Astrocyte of the spinal cord (primary cell): ENCODE data around the gene FCHSD2.
"Not testable (repeated sequence)": the region's sequence is repeated elsewhere in the genome, so short reads cannot be mapped to it uniquely, and the experiment has no call there.

Source experiments
- DNase-seq: peaks from one replicate; pipeline ENCODE4 v3.0.0; 2011; ENCODE audit warnings: low read depth, low spot score
- H3K4me3 ChIP-seq: 2 replicates; pipeline ENCODE4 v1.5.1; 2011; ENCODE audit warnings: low read depth, mild to moderate bottlenecking, low read length, moderate library complexity
- in situ Hi-C: cut with HindIII; loops from 2 replicates; pipeline ENCODE4 v1.10.0; 2017; ENCODE audit warnings: low sequenced_read_pairs
- TF ChIP-seq, protein P1 (sequence below): IDR thresholded peaks from 2 replicates; pipeline ENCODE4 v1.5.1; 2012; ENCODE audit warnings: low read depth, mild to moderate bottlenecking, low read length, inconsistent platforms

The FCHSD2 gene

DNA sequence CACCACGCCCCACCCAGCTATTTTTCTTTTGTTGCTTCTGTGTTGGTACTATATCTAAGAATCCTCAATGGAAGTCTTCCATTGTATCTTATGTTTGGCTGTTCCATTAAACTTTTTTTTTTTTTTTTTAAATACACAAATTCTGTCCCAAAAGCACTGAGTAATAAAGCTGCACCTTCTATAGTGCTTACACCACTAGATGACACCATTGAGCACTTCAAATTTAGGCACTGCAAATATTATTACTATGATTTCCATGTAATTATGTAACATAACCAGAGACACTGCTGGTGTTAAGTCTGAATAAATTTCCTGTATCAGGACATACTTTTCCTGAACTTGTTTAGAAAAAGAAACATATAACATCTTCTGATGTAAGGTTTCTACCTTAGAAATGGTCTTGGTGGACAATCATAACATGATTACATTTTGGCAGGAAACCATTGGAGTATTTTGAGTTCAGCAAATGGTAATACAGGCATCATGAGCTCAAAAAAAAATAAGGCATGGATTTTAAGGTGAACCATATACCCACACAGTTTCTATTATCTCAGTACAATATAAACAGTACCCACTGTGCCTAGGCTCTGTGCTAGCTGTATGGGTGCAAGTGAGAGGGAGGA is 217.4 kb downstream of the FCHSD2 start:
- in situ Hi-C loops, result no loop called here

DNA sequence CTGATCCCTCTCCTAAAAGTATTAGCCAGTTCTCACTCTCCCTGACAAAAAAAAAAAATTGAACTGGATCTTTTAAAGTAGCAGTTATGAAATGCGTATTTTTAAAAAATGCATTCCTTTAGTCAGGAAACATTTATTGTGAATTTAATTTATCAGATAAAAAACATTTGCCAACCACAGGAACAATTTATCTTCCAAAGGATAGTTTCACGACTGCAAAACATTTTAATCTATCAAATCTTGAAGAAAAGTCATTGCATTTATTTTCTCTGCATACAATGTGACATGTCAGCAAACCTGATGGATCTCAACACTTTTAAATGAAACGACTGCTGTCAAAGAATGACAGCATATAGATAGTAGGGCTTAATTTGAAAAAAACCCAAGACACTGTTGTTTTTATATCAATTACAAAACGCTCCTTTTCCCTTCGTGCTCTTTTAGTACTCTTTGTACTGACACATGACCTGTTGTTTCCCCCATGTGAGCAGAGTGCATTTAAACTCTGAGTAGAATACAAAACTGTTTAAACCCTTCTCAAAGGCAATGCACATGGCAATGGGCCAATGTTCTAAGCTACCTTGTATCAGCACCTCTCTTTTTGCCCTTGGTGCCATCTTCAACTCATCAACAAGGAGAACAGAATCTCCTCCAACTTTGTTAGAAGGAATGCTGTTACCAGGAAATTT is 220.9 kb downstream of the FCHSD2 start:
- TF ChIP-seq, protein P1, sequence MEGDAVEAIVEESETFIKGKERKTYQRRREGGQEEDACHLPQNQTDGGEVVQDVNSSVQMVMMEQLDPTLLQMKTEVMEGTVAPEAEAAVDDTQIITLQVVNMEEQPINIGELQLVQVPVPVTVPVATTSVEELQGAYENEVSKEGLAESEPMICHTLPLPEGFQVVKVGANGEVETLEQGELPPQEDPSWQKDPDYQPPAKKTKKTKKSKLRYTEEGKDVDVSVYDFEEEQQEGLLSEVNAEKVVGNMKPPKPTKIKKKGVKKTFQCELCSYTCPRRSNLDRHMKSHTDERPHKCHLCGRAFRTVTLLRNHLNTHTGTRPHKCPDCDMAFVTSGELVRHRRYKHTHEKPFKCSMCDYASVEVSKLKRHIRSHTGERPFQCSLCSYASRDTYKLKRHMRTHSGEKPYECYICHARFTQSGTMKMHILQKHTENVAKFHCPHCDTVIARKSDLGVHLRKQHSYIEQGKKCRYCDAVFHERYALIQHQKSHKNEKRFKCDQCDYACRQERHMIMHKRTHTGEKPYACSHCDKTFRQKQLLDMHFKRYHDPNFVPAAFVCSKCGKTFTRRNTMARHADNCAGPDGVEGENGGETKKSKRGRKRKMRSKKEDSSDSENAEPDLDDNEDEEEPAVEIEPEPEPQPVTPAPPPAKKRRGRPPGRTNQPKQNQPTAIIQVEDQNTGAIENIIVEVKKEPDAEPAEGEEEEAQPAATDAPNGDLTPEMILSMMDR, result no peak
- in situ Hi-C loops, result no loop called here
- no peak overlapping the region for H3K4me3 ChIP-seq
- DNase-seq, result no peak

More for the DNA sequence above, 217.4 kb downstream of the FCHSD2 start:
- TF ChIP-seq, protein P1, result peak; percentile 74
- H3K4me3 ChIP-seq, result no peak overlapping the region
- DNase-seq, result peak; percentile 59

DNA sequence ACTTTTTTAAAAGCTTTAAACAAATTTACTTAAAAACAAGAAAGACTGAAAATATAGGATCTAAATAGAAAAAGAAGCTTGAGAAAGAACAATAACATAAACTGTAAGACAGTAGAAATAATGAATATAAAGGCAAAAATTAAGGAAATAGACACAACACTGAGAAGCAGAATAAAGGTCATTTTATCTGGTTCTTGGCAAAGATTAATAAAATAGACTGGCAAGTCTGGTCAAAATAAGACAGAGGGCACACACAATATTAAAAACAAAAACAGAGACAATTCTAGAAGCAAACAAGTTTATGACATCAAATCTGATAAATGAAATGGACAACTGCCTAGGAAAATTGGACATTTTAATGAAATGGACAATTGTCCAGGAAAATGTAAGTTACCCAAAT is 222.1 kb downstream of the FCHSD2 start:
- H3K4me3 ChIP-seq, result no peak overlapping the region
- TF ChIP-seq, protein P1, result no peak
- no peak for DNase-seq
- in situ Hi-C loops, result no loop called here

DNA sequence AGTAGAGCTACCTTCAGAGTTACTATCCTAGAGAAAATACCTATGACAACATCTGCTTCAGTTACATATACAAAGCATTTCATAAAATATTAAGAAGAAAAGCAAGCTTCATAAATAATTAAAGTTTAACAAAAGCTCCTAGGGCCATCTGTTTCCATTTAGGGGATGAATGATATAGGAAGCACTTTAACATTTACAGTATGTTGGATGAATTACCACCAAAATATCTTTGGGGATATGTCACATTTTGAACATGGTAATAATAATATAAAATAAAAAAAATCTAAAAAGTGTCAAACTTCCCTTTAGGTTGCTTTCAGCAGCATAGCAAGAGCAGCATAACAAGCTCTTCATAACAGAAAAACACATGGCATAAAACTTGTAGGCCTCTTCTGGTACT is 223.3 kb downstream of the FCHSD2 start:
- no peak overlapping the region for H3K4me3 ChIP-seq
- TF ChIP-seq, protein P1, result no peak
- in situ Hi-C loops, result no loop called here
- no peak for DNase-seq

DNA sequence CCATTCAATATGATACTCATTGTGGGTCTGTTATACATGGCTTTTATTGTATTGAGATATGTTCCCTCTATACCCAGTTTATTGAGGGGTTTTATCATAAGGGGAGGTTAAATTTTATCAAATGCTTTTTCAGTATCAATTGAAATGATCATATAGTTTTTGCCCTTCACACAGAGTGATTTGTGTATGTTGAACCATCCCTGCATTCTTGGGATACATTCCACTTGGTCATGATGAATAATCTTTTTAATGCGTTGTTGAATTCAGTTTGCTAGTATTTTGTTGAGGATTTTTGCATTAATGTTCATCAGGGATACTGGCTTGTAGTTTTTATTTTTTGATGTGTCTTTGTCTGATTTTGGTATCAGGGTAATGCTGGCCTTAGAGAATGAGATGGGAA is 229.9 kb downstream of the FCHSD2 start:
- TF ChIP-seq, protein P1, result no peak
- DNase-seq, result no peak
- H3K4me3 ChIP-seq, result no peak overlapping the region
- in situ Hi-C loops, result no loop called here

DNA sequence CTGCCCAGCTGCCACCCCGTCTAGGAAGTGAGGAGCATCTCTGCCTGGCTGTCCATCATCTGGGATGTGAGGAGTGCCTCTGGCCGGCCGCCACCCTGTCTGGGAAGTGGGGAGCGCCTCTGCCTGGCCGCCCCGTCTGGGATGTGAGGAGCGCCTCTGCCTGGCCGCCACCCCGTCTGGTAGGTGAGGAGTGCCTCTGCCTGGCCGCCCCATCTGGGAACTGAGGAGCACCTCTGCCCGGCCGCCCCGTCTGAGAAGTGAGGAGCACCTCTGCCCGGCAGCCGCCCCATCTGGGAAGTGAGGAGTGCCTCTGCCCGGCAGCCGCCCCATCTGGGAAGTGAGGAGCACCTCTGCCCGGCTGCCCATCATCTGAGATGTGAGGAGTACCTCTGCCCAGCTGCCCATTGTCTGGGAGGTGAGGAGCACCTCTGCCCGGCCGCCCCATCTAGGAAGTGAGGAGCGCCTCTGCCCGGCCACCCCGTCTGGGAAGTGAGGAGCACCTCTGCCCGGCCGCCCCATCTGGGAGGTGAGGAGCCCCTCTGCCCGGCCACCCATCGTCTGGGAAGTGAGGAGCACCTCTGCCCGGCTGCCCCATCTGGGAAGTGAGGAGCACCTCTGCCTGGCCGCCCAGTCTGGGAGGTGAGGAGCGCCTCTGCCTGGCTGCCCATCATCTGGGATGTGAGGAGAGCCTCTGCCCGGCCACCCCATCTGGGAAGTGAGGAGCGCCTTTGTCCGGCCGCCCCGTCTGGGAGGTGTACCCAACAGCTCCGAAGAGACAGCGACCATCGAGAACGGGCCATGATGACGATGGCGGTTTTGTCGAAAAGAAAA is 232.3 kb downstream of the FCHSD2 start:
- H3K4me3 ChIP-seq, DNase-seq, in situ Hi-C loops: not testable (repeated sequence)
